MM.1S (cell line): ENCODE data around the gene BCAS3.

Experiments
- EZH2 ChIP-seq: fragments of 300-600 bp; sonication (generic); optimal IDR thresholded peaks from 2 replicates; pipeline ENCODE3; 2017; ENCODE audit warnings: low read depth, mild to moderate bottlenecking, antibody characterized with exemption, low read length, mixed read lengths
- EZH2phosphoT487 ChIP-seq: fragments of 300-600 bp; sonication (generic); IDR thresholded peaks from 2 replicates; pipeline ENCODE4 v1.6.1; 2018; ENCODE audit warnings: antibody characterized with exemption, low read length
- TF ChIP-seq, protein P1 (sequence below): fragments of 300-600 bp; sonication (generic); IDR thresholded peaks from 2 replicates; pipeline ENCODE4 v1.5.1; 2016; ENCODE audit warnings: antibody characterized with exemption, low read length, mixed read lengths

DNA sequence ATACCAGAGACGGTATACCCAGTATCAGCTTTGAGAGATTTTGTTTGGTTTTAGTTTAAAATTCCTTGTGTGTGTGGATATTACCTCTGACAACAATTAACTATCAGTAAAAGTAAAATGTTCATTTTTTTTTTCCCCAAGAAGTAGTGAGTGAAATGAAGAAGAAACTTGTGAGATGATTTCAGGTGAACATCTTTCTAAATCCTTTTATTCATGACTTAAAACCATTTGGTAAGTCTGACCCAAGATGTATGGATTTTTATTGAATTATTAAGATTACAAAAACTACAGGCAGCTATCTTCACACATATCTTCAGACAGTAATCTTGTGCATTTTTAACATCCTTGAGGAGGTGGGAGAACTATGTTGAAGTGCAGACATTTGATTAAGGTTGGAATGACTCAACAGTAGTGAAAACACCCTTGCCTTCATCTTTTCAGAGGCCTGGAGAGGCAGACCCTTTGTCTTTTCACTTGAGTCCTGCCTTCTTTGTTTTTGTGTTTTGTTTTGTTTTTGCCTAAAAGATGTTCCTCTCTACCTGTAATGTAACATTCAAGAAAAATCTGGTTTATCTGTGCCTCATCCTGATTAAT, 481.7 kb downstream of the BCAS3 start:
- TF ChIP-seq, protein P1, sequence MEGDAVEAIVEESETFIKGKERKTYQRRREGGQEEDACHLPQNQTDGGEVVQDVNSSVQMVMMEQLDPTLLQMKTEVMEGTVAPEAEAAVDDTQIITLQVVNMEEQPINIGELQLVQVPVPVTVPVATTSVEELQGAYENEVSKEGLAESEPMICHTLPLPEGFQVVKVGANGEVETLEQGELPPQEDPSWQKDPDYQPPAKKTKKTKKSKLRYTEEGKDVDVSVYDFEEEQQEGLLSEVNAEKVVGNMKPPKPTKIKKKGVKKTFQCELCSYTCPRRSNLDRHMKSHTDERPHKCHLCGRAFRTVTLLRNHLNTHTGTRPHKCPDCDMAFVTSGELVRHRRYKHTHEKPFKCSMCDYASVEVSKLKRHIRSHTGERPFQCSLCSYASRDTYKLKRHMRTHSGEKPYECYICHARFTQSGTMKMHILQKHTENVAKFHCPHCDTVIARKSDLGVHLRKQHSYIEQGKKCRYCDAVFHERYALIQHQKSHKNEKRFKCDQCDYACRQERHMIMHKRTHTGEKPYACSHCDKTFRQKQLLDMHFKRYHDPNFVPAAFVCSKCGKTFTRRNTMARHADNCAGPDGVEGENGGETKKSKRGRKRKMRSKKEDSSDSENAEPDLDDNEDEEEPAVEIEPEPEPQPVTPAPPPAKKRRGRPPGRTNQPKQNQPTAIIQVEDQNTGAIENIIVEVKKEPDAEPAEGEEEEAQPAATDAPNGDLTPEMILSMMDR, result no peak
- no peak for TF ChIP-seq EZH2
- no peak for TF ChIP-seq EZH2phosphoT487
